ENCODE results near the gene ASCC1.

GRCh38 chr10:72137583-72137982 is 78.5 kb downstream of the ASCC1 start:
- TF ChIP-seq CTCF (optimal IDR thresholded peaks at IDR 0.05 in 1 of 3, IDR thresholded peaks at IDR 0.05 in 1 of 3, conservative IDR thresholded peaks at IDR 0.05 in 1 of 3; ENCODE audit: extremely low read depth in 1 of 3, insufficient read depth in 2 of 3, low read length in 3 of 3) (no peak), EZH2 (IDR thresholded peaks at IDR 0.05; ENCODE audit: low read length) (no peak)

Data from keratinocyte (primary cell).